HL-60 (cell line): Measurements from ENCODE around the gene RPUSD4.

Experiments
- DNase-seq, 2 experiments: peaks; one replicate each; pipeline ENCODE4 v3.0.0-alpha.2; 2010 to 2020; ENCODE audit warnings: low read depth in 1 of 2, low spot score in 1 of 2
- H3K27ac ChIP-seq: fragments of 250-450 bp; sonication (Bioruptor Pico); replicated peaks from 2 replicates; pipeline ENCODE4 v1.5.1; 2020; ENCODE audit warnings: mild to moderate bottlenecking, moderate library complexity
- H3K27me3 ChIP-seq: fragments of 250-450 bp; sonication (Bioruptor Pico); 2 replicates; pipeline ENCODE4 v1.5.1; 2021; ENCODE audit warnings: mild to moderate bottlenecking, moderate library complexity; ENCODE audit not compliant: insufficient read depth, poor library complexity, severe bottlenecking
- H3K4me3 ChIP-seq: replicated peaks from 2 replicates; pipeline ENCODE4 v1.5.1; 2011; ENCODE audit warnings: mild to moderate bottlenecking, control low read depth, low read length; ENCODE audit not compliant: insufficient read depth
- CTCF ChIP-seq: IDR thresholded peaks from one replicate; pipeline ENCODE4 v1.5.1; 2011; ENCODE audit warnings: low read length, control low read depth, inconsistent platforms; ENCODE audit not compliant: insufficient read depth
- GABPA ChIP-seq: IDR thresholded peaks from 2 replicates; pipeline ENCODE4 v1.6.1; 2012; ENCODE audit warnings: low read depth
- POLR2AphosphoS5 ChIP-seq: IDR thresholded peaks from 2 replicates; pipeline ENCODE4 v1.6.1; 2012; ENCODE audit warnings: low read depth
- REST ChIP-seq: IDR thresholded peaks from 2 replicates; pipeline ENCODE4 v1.6.1; 2012; ENCODE audit warnings: low read depth; ENCODE audit not compliant: insufficient replicate concordance
- SPI1 ChIP-seq: IDR thresholded peaks from 2 replicates; pipeline ENCODE4 v1.6.1; 2012; ENCODE audit warnings: low read depth, mild to moderate bottlenecking, borderline replicate concordance

Gene RPUSD4

GRCh38 chr11:126205359-126205758 lies 6.1 kb downstream of the RPUSD4 start:
- Histone ChIP-seq H3K27me3 (no peaks in the 10 kb centered on the region), H3K4me3 (no peak overlapping the region), H3K27ac (no peak overlapping the region)
- no peak for TF ChIP-seq SPI1
- no peak for TF ChIP-seq REST
- TF ChIP-seq GABPA, result no peak
- TF ChIP-seq CTCF, result no peak
- TF ChIP-seq POLR2AphosphoS5, result 0 out of 2 replicates have a peak, but pooled peaks have one; percentile 16
- DNase-seq, result no peak

GRCh38 chr11:126202646-126203359 lies 8.6 kb downstream of the RPUSD4 start:
- no peaks in the 10 kb centered on the region for H3K27me3 ChIP-seq
- TF ChIP-seq CTCF, result no peak
- TF ChIP-seq REST, result no peak
- no peak for TF ChIP-seq SPI1
- TF ChIP-seq GABPA, result no peak
- no peak for TF ChIP-seq POLR2AphosphoS5
- H3K27ac ChIP-seq, result no peak overlapping the region
- no peak for DNase-seq
- no peak overlapping the region for H3K4me3 ChIP-seq

GRCh38 chr11:126198648-126199047 lies 12.8 kb downstream of the RPUSD4 start:
- TF ChIP-seq GABPA, result no peak
- TF ChIP-seq REST, result no peak
- no peak for TF ChIP-seq CTCF
- no peak for TF ChIP-seq POLR2AphosphoS5
- no peak for TF ChIP-seq SPI1
- no peak overlapping the region for H3K4me3 ChIP-seq
- H3K27ac ChIP-seq, result no peak overlapping the region
- H3K27me3 ChIP-seq, result no peaks in the 10 kb centered on the region
- DNase-seq, result no peak
